ENCODE results near the gene HS6ST3.

Gene HS6ST3

GRCh38 chr13:96707146-96707545 is 617.2 kb downstream of the HS6ST3 start:
- no peak overlapping the region for H3K4me3 ChIP-seq (ENCODE audit: control insufficient read depth, low read depth, low read length)
- no peak for DNase-seq (ENCODE audit: low read depth)
- TF ChIP-seq CTCF (IDR thresholded peaks at IDR 0.05; ENCODE audit: control insufficient read depth, insufficient read depth, low read depth, low read length, missing control alignments), result no peak

GRCh38 chr13:96710166-96710862 is 620.4 kb downstream of the HS6ST3 start:
- no peak for TF ChIP-seq CTCF (IDR thresholded peaks at IDR 0.05; ENCODE audit: control insufficient read depth, insufficient read depth, low read depth, low read length, missing control alignments)
- DNase-seq (ENCODE audit: low read depth), result no peak
- H3K4me3 ChIP-seq (ENCODE audit: control insufficient read depth, low read depth, low read length), result no peak overlapping the region

- H3K4me3 ChIP-seq (ENCODE audit: control insufficient read depth, low read depth, low read length), result no peak overlapping the region
- DNase-seq (ENCODE audit: low read depth), result no peak
- no peak for TF ChIP-seq CTCF (IDR thresholded peaks at IDR 0.05; ENCODE audit: control insufficient read depth, insufficient read depth, low read depth, low read length, missing control alignments)
Observed at GRCh38 chr13:96720446-96720845, 630.5 kb downstream of the HS6ST3 start.

GRCh38 chr13:96726651-96727050 is 636.7 kb downstream of the HS6ST3 start:
- no peak for DNase-seq (ENCODE audit: low read depth)
- TF ChIP-seq CTCF (IDR thresholded peaks at IDR 0.05; ENCODE audit: control insufficient read depth, insufficient read depth, low read depth, low read length, missing control alignments), result no peak
- no peak overlapping the region for H3K4me3 ChIP-seq (ENCODE audit: control insufficient read depth, low read depth, low read length)

GRCh38 chr13:96728463-96728862 is 638.6 kb downstream of the HS6ST3 start:
- no peak for DNase-seq (ENCODE audit: low read depth)
- no peak overlapping the region for H3K4me3 ChIP-seq (ENCODE audit: control insufficient read depth, low read depth, low read length)
- no peak for TF ChIP-seq CTCF (IDR thresholded peaks at IDR 0.05; ENCODE audit: control insufficient read depth, insufficient read depth, low read depth, low read length, missing control alignments)

- TF ChIP-seq CTCF (IDR thresholded peaks at IDR 0.05; ENCODE audit: control insufficient read depth, insufficient read depth, low read depth, low read length, missing control alignments), result no peak
- H3K4me3 ChIP-seq (ENCODE audit: control insufficient read depth, low read depth, low read length), result no peak overlapping the region
- DNase-seq (ENCODE audit: low read depth), result no peak
Observed at GRCh38 chr13:96730676-96731075, 640.8 kb downstream of the HS6ST3 start.
